Thyroid gland (tissue), 4 donors: Measurements from ENCODE around the gene NFKB1.

Experiments used
- CTCF ChIP-seq, 6 experiments: fragments of 200-600 bp in 3 of 6; fragments of 450-650 bp in 3 of 6; sonication (generic) in 3 of 6; IDR thresholded peaks; one replicate each; pipeline ENCODE4 v1.5.1; 2016 to 2019; ENCODE audit warnings: antibody characterized with exemption in 6 of 6, mild to moderate bottlenecking in 2 of 6, inconsistent platforms in 1 of 6, moderate library complexity in 1 of 6
- POLR2A ChIP-seq, 2 donors: fragments of 450-650 bp; IDR thresholded peaks; one replicate each; pipeline ENCODE4 v1.6.1; 2017; ENCODE audit warnings: antibody characterized with exemption in 2 of 2, mild to moderate bottlenecking in 2 of 2, moderate library complexity in 1 of 2

GRCh38 chr4:102557636-102558035 lies 56.5 kb downstream of the NFKB1 start:
- TF ChIP-seq CTCF (IDR thresholded peaks at IDR 0.05), result no peak
- TF ChIP-seq POLR2A (IDR thresholded peaks at IDR 0.05), result no peak
